ENCODE measurements around the gene KCNMA1.

The KCNMA1 gene

GRCh38 chr10:77472146-77472545, 165.5 kb downstream of the KCNMA1 start:
- no peak overlapping the region for H3K4me3 ChIP-seq (ENCODE audit: low read depth, low read length)
- TF ChIP-seq CTCF (IDR thresholded peaks at IDR 0.05; ENCODE audit: low read depth, low read length): no peak

GRCh38 chr10:77471069-77471536, 166.5 kb downstream of the KCNMA1 start:
- no peak for TF ChIP-seq CTCF (IDR thresholded peaks at IDR 0.05; ENCODE audit: low read depth, low read length)
- no peak overlapping the region for H3K4me3 ChIP-seq (ENCODE audit: low read depth, low read length)

- no peak for TF ChIP-seq CTCF (IDR thresholded peaks at IDR 0.05; ENCODE audit: low read depth, low read length)
- no peak overlapping the region for H3K4me3 ChIP-seq (ENCODE audit: low read depth, low read length)
Observed at GRCh38 chr10:77467422-77467963, 170.1 kb downstream of the KCNMA1 start.

GRCh38 chr10:77463967-77464745, 173.5 kb downstream of the KCNMA1 start:
- H3K4me3 ChIP-seq (ENCODE audit: low read depth, low read length): no peak overlapping the region
- TF ChIP-seq CTCF (IDR thresholded peaks at IDR 0.05; ENCODE audit: low read depth, low read length): no peak

GRCh38 chr10:77463499-77463898, 174.1 kb downstream of the KCNMA1 start:
- no peak for TF ChIP-seq CTCF (IDR thresholded peaks at IDR 0.05; ENCODE audit: low read depth, low read length)
- H3K4me3 ChIP-seq (ENCODE audit: low read depth, low read length): no peak overlapping the region

GRCh38 chr10:77461636-77462296, 175.8 kb downstream of the KCNMA1 start:
- TF ChIP-seq CTCF (IDR thresholded peaks at IDR 0.05; ENCODE audit: low read depth, low read length): no peak
- H3K4me3 ChIP-seq (ENCODE audit: low read depth, low read length): no peak overlapping the region

GRCh38 chr10:77459905-77460304, 177.7 kb downstream of the KCNMA1 start:
- no peak for TF ChIP-seq CTCF (IDR thresholded peaks at IDR 0.05; ENCODE audit: low read depth, low read length)
- no peak overlapping the region for H3K4me3 ChIP-seq (ENCODE audit: low read depth, low read length)
